Lung (tissue), 12 donors: Measurements from ENCODE around the gene SEMA3A. TPM values are rescaled to one million over a fixed set of nuclear protein-coding genes. Genes with fewer than 3 reads are reported as not detected.

Source experiments
- ATAC-seq: fragments of 200-7000 bp; cut with Tn5 transposase; one replicate; pipeline ENCODE4 v1.9.1; 2020; ENCODE audit warnings: moderate number of reproducible peaks; ENCODE audit not compliant: insufficient read depth, low FRiP score
- DNase-seq, 3 donors: peaks; one replicate each; pipeline ENCODE4 v3.0.0-alpha.2; 2013 to 2017
- H3K27ac ChIP-seq, 2 donors: one replicate each; pipeline ENCODE4 v1.5.1; 2013; ENCODE audit warnings: mild to moderate bottlenecking in 2 of 2, moderate library complexity in 2 of 2, control low read depth in 1 of 2, inconsistent platforms in 1 of 2, low read depth in 1 of 2, low read length in 1 of 2
- H3K27me3 ChIP-seq, 3 donors: one replicate each; pipeline ENCODE4 v1.5.1; 2013; ENCODE audit warnings: low read length in 2 of 3; ENCODE audit not compliant: control insufficient read depth in 3 of 3, insufficient read depth in 3 of 3
- H3K36me3 ChIP-seq, 4 donors: one replicate each; pipeline ENCODE4 v1.5.1; 2013; ENCODE audit warnings: low read length in 4 of 4, mild to moderate bottlenecking in 1 of 4, moderate library complexity in 1 of 4; ENCODE audit not compliant: control insufficient read depth in 4 of 4, insufficient read depth in 4 of 4
- H3K4me1 ChIP-seq, 5 donors: one replicate each; pipeline ENCODE4 v1.5.1; 2013; ENCODE audit warnings: low read length in 5 of 5, mild to moderate bottlenecking in 2 of 5, moderate library complexity in 1 of 5; ENCODE audit not compliant: control insufficient read depth in 5 of 5, insufficient read depth in 5 of 5
- H3K4me3 ChIP-seq: one replicate; pipeline ENCODE4 v1.5.1; 2013; ENCODE audit warnings: mild to moderate bottlenecking, control low read depth, moderate library complexity
- H3K9ac ChIP-seq, 2 donors: one replicate each; pipeline ENCODE4 v1.5.1; 2013; ENCODE audit warnings: low read length in 2 of 2, control low read depth in 1 of 2; ENCODE audit not compliant: insufficient read depth in 1 of 2
- H3K9me3 ChIP-seq, 4 donors: one replicate each; pipeline ENCODE4 v1.5.1; 2013; ENCODE audit warnings: low read length in 3 of 4, mild to moderate bottlenecking in 1 of 4, moderate library complexity in 1 of 4; ENCODE audit not compliant: control insufficient read depth in 4 of 4, insufficient read depth in 3 of 4
- CTCF ChIP-seq: IDR thresholded peaks from 2 replicates; pipeline ENCODE4 v1.5.1; 2012; ENCODE audit warnings: mild to moderate bottlenecking; ENCODE audit errors: control extremely low read depth, extremely low read depth
- WGBS, 2 donors: extraction: QIAGEN DNeasy Blood & Tissue Kit; methylation state at CpG; one replicate each; pipeline ENCODE4 v1.1.7; 2013; 5-methylcytosine and 5-hydroxymethylcytosine counted together
- polyA plus RNA-seq, 2 donors: library from polyadenylated mRNA; stranded (reverse); fragments of 200-250 nt; gene quantifications; one replicate each; pipeline ENCODE4 v1.2.1, GENCODE V29; 2013
- total RNA-seq, 2 donors: library from RNA; depleted of rRNA in 1 of 2; stranded (reverse); fragments of >200 nt in 1 of 2; gene quantifications; one replicate each; pipeline ENCODE4 v1.2.1, GENCODE V29; 2014 to 2021
- donor health status: control.
- donor health status: control.
- donor health status: Bipolar disorder and iron deficiency.
- donor health status: healthy.
- donor health status: DM: yes; HTN: yes; CAD: no.

The SEMA3A gene
- total and polyA plus RNA-seq, 4 donors: 0.79 to 21.4 (median 5.5) TPM

GRCh38 chr7:84183741-84184140 is 10.8 kb downstream of the SEMA3A start:
- TF ChIP-seq CTCF: no peak
- no peak for DNase-seq
- 93 to 96% methylated on average over 1 of the region's 1 CpG for WGBS, 2 donors
- no peak overlapping the region for H3K27ac ChIP-seq
- H3K36me3 ChIP-seq: no peaks in the 10 kb centered on the region
- H3K9ac ChIP-seq: no peak overlapping the region
- H3K4me1 ChIP-seq: peaks cover 0 to 44% (median 0%) of the 10 kb centered on the region in 5 donors
- no peak for ATAC-seq
- no peaks in the 10 kb centered on the region for H3K27me3 ChIP-seq
- H3K9me3 ChIP-seq: no peaks in the 10 kb centered on the region
- no peak overlapping the region for H3K4me3 ChIP-seq

- no peak overlapping the region for H3K9ac ChIP-seq
- no peaks in the 10 kb centered on the region for H3K9me3 ChIP-seq
- no peaks in the 10 kb centered on the region for H3K27me3 ChIP-seq
- TF ChIP-seq CTCF: no peak
- no peak for DNase-seq
- no peaks in the 10 kb centered on the region for H3K36me3 ChIP-seq
- WGBS, 2 donors: 76 to 90% methylated on average over 1 of the region's 1 CpG
- no peak overlapping the region for H3K27ac ChIP-seq
- ATAC-seq: no peak
- peaks cover 0 to 30% (median 0%) of the 10 kb centered on the region in 5 donors for H3K4me1 ChIP-seq
- no peak overlapping the region for H3K4me3 ChIP-seq
These were observed 12.3 kb downstream of the SEMA3A start for GRCh38 chr7:84182301-84182700.

- Histone ChIP-seq H3K36me3 (no peaks in the 10 kb centered on the region), H3K9ac (no peak overlapping the region), H3K4me3 (no peak overlapping the region), H3K27ac (no peak overlapping the region), H3K9me3 (no peaks in the 10 kb centered on the region), H3K27me3 (no peaks in the 10 kb centered on the region), H3K4me1 (peaks cover 0 to 24% (median 0%) of the 10 kb centered on the region in 5 donors)
- ATAC-seq: no peak
- no peak for TF ChIP-seq CTCF
- DNase-seq: no peak
- WGBS, 2 donors: 80 to 90% methylated on average over 2 of the region's 2 CpGs
These were observed 13.0 kb downstream of the SEMA3A start for GRCh38 chr7:84181628-84182027.

GRCh38 chr7:84177758-84178412 is 16.7 kb downstream of the SEMA3A start:
- Histone ChIP-seq H3K27me3 (no peaks in the 10 kb centered on the region), H3K9me3 (peaks cover 0 to 4% (median 0%) of the 10 kb centered on the region in 4 donors), H3K27ac (no peak overlapping the region), H3K4me1 (peaks cover 0 to 12% (median 0%) of the 10 kb centered on the region in 5 donors), H3K36me3 (peaks cover 0 to 7% (median 2%) of the 10 kb centered on the region in 4 donors), H3K9ac (no peak overlapping the region), H3K4me3 (no peak overlapping the region)
- no peak for TF ChIP-seq CTCF
- DNase-seq: no peak
- no peak for ATAC-seq
- 41 to 48% methylated on average over 3 of the region's 3 CpGs for WGBS, 2 donors
